Measurements from ENCODE around the gene CHCT1.
"Not testable (repeated sequence)": the region's sequence is repeated elsewhere in the genome, so short reads cannot be mapped to it uniquely, and the experiment has no call there.

Gene CHCT1

DNA sequence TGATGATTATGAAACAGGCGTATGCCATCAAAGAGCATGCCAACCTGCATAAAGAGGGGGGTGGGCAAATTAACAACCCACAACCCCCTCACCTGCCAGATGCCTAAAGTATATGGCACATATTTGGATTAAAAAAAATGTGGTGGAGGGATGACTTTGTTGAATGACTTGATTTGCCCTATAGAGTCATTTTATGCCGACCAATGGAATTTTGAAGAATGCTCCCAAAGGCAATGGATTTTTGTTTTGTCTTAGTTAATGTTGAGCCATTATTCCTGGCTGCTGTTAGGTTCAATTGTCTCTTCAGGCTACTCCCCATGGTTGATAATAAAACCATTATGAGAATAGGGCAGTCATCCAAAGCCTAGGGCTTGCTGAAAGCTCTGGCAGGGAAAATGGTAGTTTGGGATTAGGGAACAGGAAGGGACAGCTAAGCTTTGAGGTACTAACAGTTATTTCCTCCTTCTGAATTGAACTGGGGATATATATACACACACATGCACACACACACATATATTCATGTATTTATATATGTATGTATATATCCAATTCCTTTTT lies 5.8 kb upstream of the CHCT1 start:
- DNase-seq (ENCODE audit: insufficient read length, low spot score) (no peak), FAIRE-seq (no peak)
- no peak for TF ChIP-seq POLR2A (IDR thresholded peaks at IDR 0.05; ENCODE audit: low read depth, low read length)

DNA sequence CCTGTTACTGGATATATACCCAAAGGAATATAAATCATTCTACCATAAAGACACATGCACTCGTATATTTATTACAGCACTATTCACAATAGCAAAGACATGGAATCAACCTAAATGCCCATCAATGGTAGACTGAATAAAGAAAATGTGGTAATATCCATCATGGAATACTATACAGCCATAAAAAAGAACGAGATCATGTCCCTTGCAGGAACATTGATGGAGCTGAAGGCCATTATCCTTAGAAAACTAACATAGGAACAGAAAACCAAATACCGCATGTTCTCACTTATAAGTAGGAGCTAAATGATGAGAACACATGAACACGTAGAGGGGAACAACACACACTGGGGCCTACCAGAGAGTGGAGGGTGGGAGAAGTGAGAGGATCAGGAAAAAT lies 3.3 kb upstream of the CHCT1 start:
- FAIRE-seq; DNase-seq (ENCODE audit: insufficient read length, low spot score): not testable (repeated sequence)

DNA sequence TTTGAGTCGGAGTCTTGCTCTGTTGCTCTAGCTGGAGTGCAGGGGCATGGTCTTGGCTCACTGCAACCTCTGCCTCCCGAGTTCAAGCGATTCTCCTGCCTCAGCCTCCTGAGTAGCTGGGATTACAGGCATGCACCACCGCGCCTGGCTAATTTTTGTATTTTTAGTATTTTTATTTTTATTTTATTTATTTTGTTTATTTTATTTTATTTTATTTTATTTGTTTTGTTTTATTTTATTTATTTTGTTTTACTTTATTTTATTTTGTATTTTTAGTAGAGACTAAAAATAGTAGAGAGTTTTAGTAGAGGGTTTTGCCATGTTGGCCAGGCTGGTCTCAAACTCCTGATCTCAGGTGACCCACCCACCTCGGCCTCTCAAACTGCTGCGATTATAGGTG lies 2.4 kb upstream of the CHCT1 start:
- not testable (repeated sequence) for DNase-seq (ENCODE audit: insufficient read length, low spot score); FAIRE-seq

- FAIRE-seq (no peak), DNase-seq (ENCODE audit: insufficient read length, low spot score) (no peak)
- no peak for TF ChIP-seq POLR2A (IDR thresholded peaks at IDR 0.05; ENCODE audit: low read depth, low read length)
Observed at GRCh38 chr17:60421273-60422161, 772 bp upstream of the CHCT1 start.

GRCh38 chr17:60423865-60424264 lies 1.6 kb downstream of the CHCT1 start:
- FAIRE-seq (no peak), DNase-seq (ENCODE audit: insufficient read length, low spot score) (no peak)
- no peak for TF ChIP-seq POLR2A (IDR thresholded peaks at IDR 0.05; ENCODE audit: low read depth, low read length)

- DNase-seq (ENCODE audit: insufficient read length, low spot score) (no peak), FAIRE-seq (no peak)
- TF ChIP-seq POLR2A (IDR thresholded peaks at IDR 0.05; ENCODE audit: low read depth, low read length) = no peak
Observed at GRCh38 chr17:60425626-60426025, 3.3 kb downstream of the CHCT1 start.

GRCh38 chr17:60426596-60426995 lies 4.3 kb downstream of the CHCT1 start:
- DNase-seq (ENCODE audit: insufficient read length, low spot score) (no peak), FAIRE-seq (no peak)
- TF ChIP-seq POLR2A (IDR thresholded peaks at IDR 0.05; ENCODE audit: low read depth, low read length) = no peak

GRCh38 chr17:60428491-60428890 lies 6.2 kb downstream of the CHCT1 start:
- not testable (repeated sequence) for DNase-seq (ENCODE audit: insufficient read length, low spot score); FAIRE-seq

- FAIRE-seq; DNase-seq (ENCODE audit: insufficient read length, low spot score): not testable (repeated sequence)
Observed at GRCh38 chr17:60430561-60430960, 8.3 kb downstream of the CHCT1 start.

- DNase-seq (ENCODE audit: insufficient read length, low spot score); FAIRE-seq: not testable (repeated sequence)
Observed at GRCh38 chr17:60433021-60433997, 11.0 kb downstream of the CHCT1 start.

DNA sequence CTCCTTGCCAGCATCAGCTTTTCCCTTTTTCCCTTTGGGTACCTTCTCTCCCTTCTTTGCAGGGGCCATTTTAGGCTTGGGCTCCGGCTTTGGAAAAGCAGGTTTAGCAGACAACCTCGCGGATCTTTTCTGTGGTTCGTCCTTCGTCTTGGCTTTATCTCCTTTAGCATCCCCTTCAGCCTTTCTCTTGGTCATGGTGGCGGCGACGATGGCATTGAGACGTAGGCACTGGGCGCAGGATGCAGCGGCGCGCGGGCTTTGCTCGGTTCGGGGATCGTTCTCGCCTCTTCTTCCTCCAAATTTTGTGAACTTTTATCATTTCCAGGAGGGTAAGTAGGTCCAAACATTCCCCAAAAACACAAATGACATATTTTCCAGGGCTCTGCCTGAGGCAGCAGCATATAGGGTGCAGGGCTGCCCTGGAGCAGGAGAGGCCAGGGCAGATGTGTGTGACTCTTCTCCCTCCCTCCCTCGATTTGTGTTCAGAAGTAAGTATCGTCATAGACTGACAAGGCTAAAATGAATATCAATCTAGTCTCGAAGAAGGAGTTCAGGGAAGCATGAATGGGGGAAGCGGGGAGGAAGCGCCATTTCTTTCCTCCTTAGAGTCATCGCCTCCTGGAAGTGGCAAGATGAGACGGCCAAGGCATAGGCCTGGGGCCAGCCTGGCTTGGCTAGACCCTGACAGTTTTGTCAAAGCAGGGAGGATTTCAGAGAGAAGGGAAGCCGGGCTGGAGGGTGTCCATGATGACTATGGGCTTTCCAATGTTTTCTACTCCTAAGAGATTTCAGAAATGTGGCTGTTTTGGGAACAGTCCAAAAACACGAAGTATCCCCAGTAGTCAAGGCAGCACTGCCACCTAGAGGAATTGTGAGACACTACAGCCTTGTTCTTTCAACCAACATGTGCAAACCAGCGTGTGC lies 13.2 kb downstream of the CHCT1 start:
- peak; percentile 85 for FAIRE-seq
- DNase-seq (ENCODE audit: insufficient read length, low spot score) = peak; percentile 77
- TF ChIP-seq POLR2A (IDR thresholded peaks at IDR 0.05; ENCODE audit: low read depth, low read length) = no peak

GRCh38 chr17:60436676-60437075 lies 14.4 kb downstream of the CHCT1 start:
- FAIRE-seq (no peak), DNase-seq (ENCODE audit: insufficient read length, low spot score) (no peak)
- no peak for TF ChIP-seq POLR2A (IDR thresholded peaks at IDR 0.05; ENCODE audit: low read depth, low read length)

- FAIRE-seq = no peak
Observed at GRCh38 chr17:60439501-60439900, 17.2 kb downstream of the CHCT1 start.

More at GRCh38 chr17:60439501-60439900, 17.2 kb downstream of the CHCT1 start:
- no peak for TF ChIP-seq POLR2A (IDR thresholded peaks at IDR 0.05; ENCODE audit: low read depth, low read length)
- DNase-seq (ENCODE audit: insufficient read length, low spot score) = no peak
